GM12873 (cell line): ENCODE data around the gene FA2H.

Experiments
- TF ChIP-seq, protein P1 (sequence below): IDR thresholded peaks from 2 replicates; pipeline ENCODE4 v1.5.1; 2012; ENCODE audit warnings: low read depth, mild to moderate bottlenecking, moderate library complexity, low read length, control low read depth; ENCODE audit not compliant: insufficient read depth; ENCODE audit errors: missing control alignments

FA2H gene

DNA sequence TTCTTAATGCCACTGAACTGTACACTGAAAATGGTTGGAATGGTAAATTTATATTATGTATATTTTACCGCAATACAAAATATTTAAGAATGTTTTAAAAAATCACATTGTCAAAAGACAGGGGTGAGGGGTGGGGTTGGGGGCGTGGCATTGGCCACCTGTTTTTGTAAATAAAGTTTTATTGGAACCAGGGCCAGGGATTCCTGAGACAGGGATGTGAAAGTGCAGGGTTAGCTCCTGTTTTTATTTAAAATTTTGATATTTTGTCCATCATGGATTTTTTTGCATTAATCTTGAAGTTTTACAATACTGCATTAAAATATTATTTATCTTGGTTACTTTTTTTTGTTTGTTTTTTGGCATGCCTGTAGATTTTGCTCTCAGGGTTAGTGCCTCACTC is 2.3 kb upstream of the FA2H start:
- TF ChIP-seq, protein P1, sequence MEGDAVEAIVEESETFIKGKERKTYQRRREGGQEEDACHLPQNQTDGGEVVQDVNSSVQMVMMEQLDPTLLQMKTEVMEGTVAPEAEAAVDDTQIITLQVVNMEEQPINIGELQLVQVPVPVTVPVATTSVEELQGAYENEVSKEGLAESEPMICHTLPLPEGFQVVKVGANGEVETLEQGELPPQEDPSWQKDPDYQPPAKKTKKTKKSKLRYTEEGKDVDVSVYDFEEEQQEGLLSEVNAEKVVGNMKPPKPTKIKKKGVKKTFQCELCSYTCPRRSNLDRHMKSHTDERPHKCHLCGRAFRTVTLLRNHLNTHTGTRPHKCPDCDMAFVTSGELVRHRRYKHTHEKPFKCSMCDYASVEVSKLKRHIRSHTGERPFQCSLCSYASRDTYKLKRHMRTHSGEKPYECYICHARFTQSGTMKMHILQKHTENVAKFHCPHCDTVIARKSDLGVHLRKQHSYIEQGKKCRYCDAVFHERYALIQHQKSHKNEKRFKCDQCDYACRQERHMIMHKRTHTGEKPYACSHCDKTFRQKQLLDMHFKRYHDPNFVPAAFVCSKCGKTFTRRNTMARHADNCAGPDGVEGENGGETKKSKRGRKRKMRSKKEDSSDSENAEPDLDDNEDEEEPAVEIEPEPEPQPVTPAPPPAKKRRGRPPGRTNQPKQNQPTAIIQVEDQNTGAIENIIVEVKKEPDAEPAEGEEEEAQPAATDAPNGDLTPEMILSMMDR = no peak

DNA sequence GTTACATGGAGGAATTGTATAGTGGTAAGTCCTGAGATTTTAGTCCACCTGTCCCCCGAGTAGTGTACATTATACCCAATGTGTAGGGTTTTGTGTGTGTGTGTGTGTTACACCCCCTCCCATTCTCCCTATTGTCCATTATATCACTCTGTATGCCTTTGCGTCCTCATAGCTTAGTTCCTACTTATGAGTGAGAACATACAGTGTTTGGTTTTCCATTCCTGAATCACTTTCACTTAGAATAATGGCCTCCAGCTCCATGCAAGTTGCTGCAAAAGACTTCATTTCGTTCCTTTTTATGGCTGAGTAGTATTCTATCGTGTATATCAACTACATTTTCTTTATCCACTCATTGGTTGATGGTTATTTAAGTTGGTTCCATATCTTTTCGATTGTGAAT is 635 bp upstream of the FA2H start:
- TF ChIP-seq, protein P1 = no peak

DNA sequence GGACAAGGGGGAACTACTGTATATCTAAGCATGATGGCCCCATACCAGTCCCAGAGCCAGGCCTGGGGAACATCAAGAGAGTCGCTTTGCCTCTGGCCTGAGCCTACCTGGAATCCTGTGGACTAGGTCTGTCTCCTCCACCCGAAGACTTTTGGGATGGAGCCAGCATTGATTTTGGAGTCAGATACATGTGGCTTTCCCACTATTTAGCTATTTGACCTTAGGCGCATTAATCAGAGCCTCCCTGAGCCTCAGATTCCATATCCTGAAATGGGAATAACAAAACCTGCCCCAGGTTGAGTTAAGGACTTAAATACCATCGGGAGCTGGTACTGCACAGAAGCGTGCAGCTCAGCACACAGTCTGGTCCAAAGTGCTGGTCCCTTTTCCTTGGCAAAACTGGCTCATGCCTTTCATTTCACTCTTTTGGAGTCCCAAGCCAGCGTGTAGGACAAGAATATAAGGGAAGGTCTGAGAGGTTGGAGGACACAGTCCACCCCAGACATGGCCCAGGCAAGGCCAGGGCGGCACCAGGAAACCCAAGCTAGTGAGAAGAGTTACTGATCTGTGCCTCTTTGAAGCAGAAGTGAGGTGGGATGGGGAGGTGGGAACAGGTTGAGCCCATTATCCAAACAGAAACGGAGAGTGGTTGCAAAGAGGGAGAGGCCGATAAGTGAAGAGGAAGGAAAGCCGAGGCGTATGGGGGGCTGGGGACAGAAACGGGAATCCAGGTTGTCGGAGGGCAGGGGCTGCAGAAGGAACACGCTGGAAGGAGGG is 986 bp downstream of the FA2H start:
- TF ChIP-seq, protein P1 = no peak

DNA sequence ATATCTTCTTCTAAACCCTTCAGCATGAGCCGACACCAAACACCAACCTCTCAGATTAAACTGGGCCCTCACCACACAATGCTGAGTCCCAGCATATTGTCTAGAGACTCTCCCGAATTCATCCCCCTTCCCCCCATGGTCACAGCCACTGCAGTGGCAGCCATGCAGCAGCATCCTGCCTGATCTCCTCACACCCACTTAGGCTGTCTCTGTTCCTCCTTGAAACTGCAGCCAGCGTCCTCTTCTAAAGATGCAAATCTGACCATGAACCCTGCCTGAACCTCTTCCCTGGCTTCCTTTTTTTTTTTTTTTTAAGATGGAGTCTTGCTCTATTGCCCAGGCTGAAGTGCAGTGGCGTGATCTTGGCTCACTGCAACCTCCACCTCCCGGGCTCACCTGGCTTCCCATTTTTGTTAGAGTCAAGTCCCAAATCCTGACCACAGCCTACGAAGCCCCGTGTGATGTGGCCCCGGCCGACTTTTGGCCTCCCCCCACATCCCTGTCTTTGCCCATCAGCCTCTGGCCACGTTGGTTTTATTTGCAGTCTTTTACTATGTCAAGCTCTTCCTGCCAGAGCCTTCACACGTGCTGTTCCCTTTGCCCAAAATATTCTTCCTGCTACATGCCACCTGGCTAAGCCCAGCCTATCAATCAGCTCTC is 2.8 kb downstream of the FA2H start:
- TF ChIP-seq, protein P1 = no peak

DNA sequence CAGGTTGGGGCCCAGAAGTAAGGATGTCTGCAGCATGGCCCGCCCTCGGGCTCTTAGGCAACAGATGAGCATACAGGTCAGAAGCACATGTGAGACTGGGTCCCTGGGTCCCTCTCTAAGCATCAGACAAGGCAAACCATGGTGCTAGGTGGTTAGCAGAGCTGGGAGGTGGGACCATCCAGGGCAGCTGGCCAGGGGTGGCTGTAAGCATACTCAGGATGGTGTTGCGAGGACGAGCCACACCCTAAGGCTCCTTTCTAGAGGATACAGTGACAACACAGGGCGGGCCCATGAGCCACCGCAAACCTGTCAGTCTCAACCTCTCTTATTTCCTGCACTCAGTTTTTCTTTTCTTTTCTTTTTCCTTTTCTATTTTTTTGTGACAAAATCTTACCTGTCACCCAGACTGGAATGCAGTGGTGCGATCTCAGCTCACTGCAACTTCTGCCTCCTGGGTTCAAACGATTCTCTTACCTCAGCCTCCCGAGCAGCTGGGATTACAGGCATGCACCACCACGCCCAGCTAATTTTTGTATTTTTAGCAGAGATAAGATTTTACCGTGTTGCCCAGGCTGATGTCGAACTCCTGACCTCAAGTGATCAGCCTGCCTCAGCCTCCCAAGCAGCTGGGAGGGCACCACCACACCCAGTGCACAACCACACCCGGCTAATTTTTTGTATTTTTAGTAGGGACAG is 3.6 kb downstream of the FA2H start:
- TF ChIP-seq, protein P1 = no peak

DNA sequence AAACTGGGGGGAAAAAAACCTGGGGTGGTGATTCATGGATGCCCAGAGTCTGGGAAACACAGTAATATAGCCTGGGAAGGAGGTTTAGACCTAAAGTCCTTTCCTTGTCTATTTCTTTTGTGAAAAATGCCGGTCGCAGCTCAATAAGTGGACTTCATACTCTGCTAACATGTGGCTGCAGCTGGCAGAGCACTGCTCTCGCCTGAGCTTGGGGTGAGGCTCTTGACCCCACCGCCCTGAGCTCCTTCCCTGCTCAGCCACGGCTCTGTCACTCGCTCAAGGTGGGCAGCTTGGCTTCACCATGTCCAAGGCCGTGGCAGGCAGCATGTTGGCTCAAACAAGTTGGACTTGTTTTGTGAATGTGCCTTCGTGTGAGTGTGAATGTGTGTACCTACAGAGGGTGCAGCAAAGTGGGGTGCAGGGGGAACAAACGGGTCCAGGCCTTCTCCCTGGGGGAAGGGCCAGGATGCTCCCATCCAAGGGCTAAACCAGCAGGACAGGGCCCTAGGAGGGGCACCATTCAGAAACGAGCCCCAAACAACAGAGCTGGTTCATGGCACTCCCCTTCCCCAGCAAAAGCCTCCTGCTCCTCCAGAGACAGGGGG is 4.9 kb downstream of the FA2H start:
- TF ChIP-seq, protein P1 = no peak

DNA sequence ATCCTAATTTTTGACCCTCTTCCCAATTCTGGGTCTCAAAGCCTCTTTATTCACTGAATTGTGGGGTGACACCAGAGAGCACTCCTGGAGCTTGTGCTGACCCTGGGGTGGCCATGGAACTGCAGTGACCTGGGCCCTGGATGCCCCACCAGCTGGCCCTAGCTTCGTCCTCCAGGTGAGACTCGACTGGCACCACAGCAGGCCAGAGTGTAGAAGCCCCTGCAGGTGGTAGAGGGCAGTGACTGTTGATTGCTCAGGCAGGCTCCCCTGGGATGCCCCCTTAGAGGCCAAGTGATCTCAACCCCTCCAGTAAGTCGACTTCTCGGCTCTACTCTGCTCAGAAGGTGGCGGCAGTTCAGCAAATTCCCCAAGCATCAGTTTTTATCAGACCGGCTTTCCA is 6.4 kb downstream of the FA2H start:
- TF ChIP-seq, protein P1 = no peak
